Activated T-cell treated with anti-CD3 and anti-CD28 coated beads for 24 hours (primary cell): ENCODE data around the gene SF3B1.
"Not testable (repeated sequence)": the region's sequence is repeated elsewhere in the genome, so short reads cannot be mapped to it uniquely, and the experiment has no call there.

Experiments used
- DNase-seq: peaks from one replicate; pipeline ENCODE4 v3.0.0-alpha.2; 2020; ENCODE audit warnings: low read depth

SF3B1 gene

DNA sequence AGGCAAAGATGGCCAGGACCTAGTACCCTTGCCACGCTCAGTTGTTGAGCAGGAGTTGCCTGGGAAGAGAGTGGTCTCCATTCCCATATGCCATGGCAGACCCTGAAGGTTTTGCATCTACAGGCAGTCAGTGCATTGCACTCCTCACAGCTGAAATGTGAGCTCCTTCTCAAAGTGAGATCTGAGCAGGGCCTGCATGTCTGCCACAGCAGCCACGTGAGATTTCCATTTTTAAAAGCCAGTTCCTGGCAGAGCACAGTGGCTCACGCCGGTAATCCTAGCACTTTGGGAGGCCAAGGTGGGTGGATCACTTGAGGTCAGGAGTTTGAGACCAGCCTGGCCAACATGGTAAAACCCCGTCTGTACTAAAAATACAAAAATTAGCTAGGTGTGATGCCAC, 90.9 kb downstream of the SF3B1 start:
- not testable (repeated sequence) for DNase-seq

DNA sequence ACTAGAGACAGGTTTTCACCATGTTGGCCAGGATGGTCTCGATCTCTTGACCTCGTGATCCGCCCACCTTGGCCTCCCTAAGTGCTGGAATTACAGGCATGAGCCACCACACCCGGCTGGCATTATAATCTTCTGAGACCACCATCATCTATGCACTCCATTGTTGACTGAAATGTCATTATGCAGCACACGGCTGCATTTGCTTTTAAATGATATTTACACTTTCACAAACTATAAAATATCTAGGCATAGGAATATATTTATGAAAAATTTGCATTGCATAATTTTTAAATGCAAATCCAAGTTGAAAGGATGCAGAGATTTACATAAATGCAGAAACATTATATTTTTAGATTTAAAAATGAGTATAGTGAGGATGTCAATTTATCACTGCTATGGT, 94.2 kb downstream of the SF3B1 start:
- no peak for DNase-seq
